Pancreas (tissue), 10 donors: ENCODE data around the gene GPHN. TPM values are rescaled to one million over a fixed set of nuclear protein-coding genes. Genes with fewer than 3 reads are reported as not detected.

Experiments
- ATAC-seq, 4 donors: fragments of 200-7000 bp; cut with Tn5 transposase; one replicate each; pipeline versions ENCODE4 v1.8.0 to v1.9.1; 2020; ENCODE audit warnings: mild to moderate bottlenecking in 4 of 4, moderate library complexity in 4 of 4
- DNase-seq, 6 donors: peaks; one replicate each; pipeline ENCODE4 v3.0.0-alpha.2; 2020
- FAIRE-seq: peaks from 2 replicates; lab custom pipeline; 2012; peaks lifted over from hg19 to GRCh38; lab: Jason Lieb, UNC
- H3K27ac ChIP-seq, 4 donors: fragments of 200-600 bp; sonication (generic); 1 replicate in 3 of 4; 2 replicates in 1 of 4; pipeline versions ENCODE4 v1.5.0 to v1.8.0; 2020
- H3K27me3 ChIP-seq, 4 donors: fragments of 200-600 bp; one replicate each; pipeline ENCODE4 v1.8.0; 2021
- H3K36me3 ChIP-seq, 3 donors: fragments of 200-600 bp; sonication (generic) in 1 of 3; one replicate each; pipeline versions ENCODE4 v1.5.0 to v1.8.0; 2020 to 2021
- H3K4me1 ChIP-seq, 3 donors: fragments of 200-600 bp; one replicate each; pipeline ENCODE4 v1.8.0; 2021
- H3K4me3 ChIP-seq, 4 donors: fragments of 200-600 bp; sonication (generic) in 2 of 4; one replicate each; pipeline versions ENCODE4 v1.5.0 to v1.8.0; 2020 to 2021
- H3K9me3 ChIP-seq, 4 donors: fragments of 200-600 bp; one replicate each; pipeline ENCODE4 v1.8.0; 2021
- WGBS, 2 donors: extraction: QIAGEN DNeasy Blood & Tissue Kit; methylation state at CpG; one replicate each; pipeline ENCODE4 v1.1.7; 2013; 5-methylcytosine and 5-hydroxymethylcytosine counted together
- intact Hi-C, 3 donors: fragments of 100-400 bp; cut with DNase I; formaldehyde crosslinking; loops; one replicate each; pipeline versions ENCODE4 v1.11.1 to v1.14.2; 2022
- polyA plus RNA-seq, 2 donors: library from polyadenylated mRNA; stranded (reverse); fragments of 200-250 nt; gene quantifications; one replicate each; pipeline ENCODE4 v1.2.3, GENCODE V29; 2013
- total RNA-seq, 6 donors: library from RNA; stranded (reverse); fragmentation: NEBNext Ultra II Directional in 4 of 6; extraction: Animal tissue kit (Norgen Biotek cat#: 25700) in 4 of 6; gene quantifications; one replicate each; pipeline versions ENCODE4 v1.2.1 to v1.2.4, GENCODE V29; 2021 to 2023
- TF ChIP-seq, protein P1 (sequence below), 4 donors: fragments of 200-600 bp; sonication (generic) in 3 of 4; IDR thresholded peaks; one replicate each; pipeline versions ENCODE4 v1.5.0 to v1.8.0; 2021; ENCODE audit warnings: antibody characterized with exemption in 4 of 4
- donor health status: healthy with polysubstance abuse.
- donor health status: DM: no; HTN: no; CAD: no; lungs with moderate emphysema.
- donor health status: DM: no; HTN: no; CAD: no.
- donor health status: control.
- donor health status: control.
- donor health status: Bipolar disorder and iron deficiency.
- donor health status: DM: yes; HTN: yes; CAD: no.
- donor health status: DM: no; HTN: no; CAD: no.
- donor health status: DM: no; HTN: no; CAD: no.
- donor health status: DM: yes; HTN: yes; CAD: no.

Gene GPHN
- total and polyA plus RNA-seq, 8 donors: 20.3 to 47.6 (median 24.4) TPM

DNA sequence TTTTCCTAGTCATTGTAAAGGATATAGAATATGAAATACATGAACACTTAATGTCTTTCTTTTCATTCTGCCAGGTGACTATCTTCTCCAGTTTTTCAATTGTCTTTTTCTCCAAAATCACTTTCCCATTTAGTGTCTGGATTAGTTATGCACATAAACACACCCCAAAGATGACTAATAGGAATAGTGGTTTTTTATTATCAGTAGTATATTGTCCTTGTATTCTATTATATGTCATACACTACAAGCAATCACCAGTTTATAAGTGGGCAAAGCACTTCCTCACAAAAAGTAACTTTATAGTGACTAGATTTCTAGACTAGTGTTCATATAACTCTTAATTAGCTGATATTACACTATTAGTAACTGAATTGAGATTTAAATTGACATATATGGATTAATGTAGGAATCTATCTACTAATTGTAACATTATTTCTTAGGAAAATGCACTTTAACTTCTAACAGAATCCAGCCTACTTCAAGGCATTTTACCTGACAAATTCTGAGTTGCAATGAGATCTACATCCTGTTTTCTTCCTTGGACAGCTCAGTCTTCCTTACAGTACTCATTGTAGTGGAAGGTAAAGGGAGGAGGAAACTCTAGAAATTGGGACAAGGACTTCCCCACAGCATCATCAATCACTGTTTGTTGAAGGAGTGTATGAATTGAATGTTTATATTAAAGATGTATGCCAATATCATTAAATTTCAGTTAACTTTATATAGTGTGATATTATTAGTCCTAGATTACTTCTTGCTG, 495.2 kb downstream of the GPHN start:
- TF ChIP-seq, protein P1, sequence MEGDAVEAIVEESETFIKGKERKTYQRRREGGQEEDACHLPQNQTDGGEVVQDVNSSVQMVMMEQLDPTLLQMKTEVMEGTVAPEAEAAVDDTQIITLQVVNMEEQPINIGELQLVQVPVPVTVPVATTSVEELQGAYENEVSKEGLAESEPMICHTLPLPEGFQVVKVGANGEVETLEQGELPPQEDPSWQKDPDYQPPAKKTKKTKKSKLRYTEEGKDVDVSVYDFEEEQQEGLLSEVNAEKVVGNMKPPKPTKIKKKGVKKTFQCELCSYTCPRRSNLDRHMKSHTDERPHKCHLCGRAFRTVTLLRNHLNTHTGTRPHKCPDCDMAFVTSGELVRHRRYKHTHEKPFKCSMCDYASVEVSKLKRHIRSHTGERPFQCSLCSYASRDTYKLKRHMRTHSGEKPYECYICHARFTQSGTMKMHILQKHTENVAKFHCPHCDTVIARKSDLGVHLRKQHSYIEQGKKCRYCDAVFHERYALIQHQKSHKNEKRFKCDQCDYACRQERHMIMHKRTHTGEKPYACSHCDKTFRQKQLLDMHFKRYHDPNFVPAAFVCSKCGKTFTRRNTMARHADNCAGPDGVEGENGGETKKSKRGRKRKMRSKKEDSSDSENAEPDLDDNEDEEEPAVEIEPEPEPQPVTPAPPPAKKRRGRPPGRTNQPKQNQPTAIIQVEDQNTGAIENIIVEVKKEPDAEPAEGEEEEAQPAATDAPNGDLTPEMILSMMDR (IDR thresholded peaks at IDR 0.05): no peak
- intact Hi-C loops: no loop called here
- no peak for FAIRE-seq

DNA sequence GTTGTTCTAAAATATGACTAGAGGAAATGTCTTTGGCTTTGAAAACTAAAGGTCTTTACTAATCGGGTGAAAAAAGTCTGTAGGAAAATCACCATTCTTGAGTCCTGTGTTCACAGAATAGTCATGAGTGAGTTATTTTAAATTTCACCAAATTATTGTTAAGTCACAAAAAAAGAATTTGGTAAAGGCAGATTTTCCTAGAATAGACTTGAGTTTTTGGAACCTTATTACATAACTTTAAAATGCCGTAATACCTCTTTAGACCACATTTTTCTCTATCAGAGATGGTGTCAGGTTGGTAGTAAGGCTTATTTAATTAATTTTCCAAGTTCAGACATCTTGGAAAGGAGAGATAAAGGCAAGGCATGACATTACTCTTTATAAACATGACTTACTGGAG, 496.6 kb downstream of the GPHN start:
- no peaks in the 10 kb centered on the region for H3K36me3 ChIP-seq
- TF ChIP-seq, protein P1 (IDR thresholded peaks at IDR 0.05): no peak
- H3K4me3 ChIP-seq: no peak overlapping the region
- H3K9me3 ChIP-seq: no peaks in the 10 kb centered on the region
- no peak overlapping the region for H3K27ac ChIP-seq
- 97 to 100% methylated on average over 2 of the region's 2 CpGs for WGBS, 2 donors
- intact Hi-C loops: no loop called here
- H3K27me3 ChIP-seq: no peaks in the 10 kb centered on the region
- ATAC-seq (no peak), DNase-seq (no peak), FAIRE-seq (no peak)
- H3K4me1 ChIP-seq: no peaks in the 10 kb centered on the region

More for the DNA sequence above, 495.2 kb downstream of the GPHN start:
- ATAC-seq (no peak), DNase-seq (no peak)
- Histone ChIP-seq H3K36me3 (no peaks in the 10 kb centered on the region), H3K4me3 (no peak overlapping the region), H3K27ac (no peak overlapping the region), H3K9me3 (no peaks in the 10 kb centered on the region), H3K27me3 (no peaks in the 10 kb centered on the region), H3K4me1 (no peaks in the 10 kb centered on the region)

DNA sequence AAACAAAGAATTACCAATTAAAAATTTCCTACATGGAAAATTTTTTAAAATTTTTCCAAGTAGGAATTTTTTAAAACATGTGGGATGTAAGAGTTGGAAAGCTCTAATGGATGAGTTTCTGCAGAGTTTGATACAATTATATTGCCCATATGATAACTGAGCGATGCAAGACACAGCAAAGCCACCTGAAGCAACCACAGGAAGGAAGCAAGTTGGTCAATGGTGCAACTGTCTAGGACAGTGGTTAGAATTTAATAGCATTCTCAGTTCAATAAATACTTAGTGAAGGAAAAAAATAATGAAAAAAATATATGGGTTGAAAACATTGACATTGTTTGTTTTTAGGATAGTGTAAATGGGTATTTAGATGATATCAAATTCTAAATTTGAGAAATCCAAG, 502.7 kb downstream of the GPHN start:
- ATAC-seq (no peak), DNase-seq (no peak), FAIRE-seq (no peak)
- H3K27me3 ChIP-seq: no peaks in the 10 kb centered on the region
- no peaks in the 10 kb centered on the region for H3K4me1 ChIP-seq
- 91 to 95% methylated on average over 1 of the region's 1 CpG for WGBS, 2 donors
- TF ChIP-seq, protein P1 (IDR thresholded peaks at IDR 0.05): no peak
- intact Hi-C loops: no loop called here
- no peaks in the 10 kb centered on the region for H3K36me3 ChIP-seq
- no peak overlapping the region for H3K4me3 ChIP-seq
- no peak overlapping the region for H3K27ac ChIP-seq
- no peaks in the 10 kb centered on the region for H3K9me3 ChIP-seq

DNA sequence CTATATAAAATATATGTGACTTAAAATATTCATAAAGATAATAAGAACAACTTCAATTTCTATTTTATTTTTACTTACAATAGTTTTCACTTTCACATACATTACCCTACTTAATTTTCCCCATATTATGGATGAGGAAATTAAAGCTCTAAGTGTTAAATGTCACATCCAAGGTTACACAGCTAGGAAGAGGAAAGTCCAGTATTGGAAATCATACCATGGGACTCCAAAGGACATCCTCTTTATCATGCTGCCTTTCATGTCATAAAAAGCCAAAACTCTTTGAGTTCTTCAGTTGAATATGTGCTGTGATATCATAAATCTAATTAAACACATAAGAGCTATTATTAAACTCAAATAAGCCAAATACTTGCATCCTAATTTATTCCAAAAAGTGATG, 508.9 kb downstream of the GPHN start:
- H3K9me3 ChIP-seq: no peaks in the 10 kb centered on the region
- no peak overlapping the region for H3K27ac ChIP-seq
- no peaks in the 10 kb centered on the region for H3K27me3 ChIP-seq
- no peaks in the 10 kb centered on the region for H3K36me3 ChIP-seq
- ATAC-seq: no peak
- H3K4me3 ChIP-seq: no peak overlapping the region
- FAIRE-seq: no peak
- DNase-seq: no peak
- intact Hi-C loops: no loop called here
- TF ChIP-seq, protein P1 (IDR thresholded peaks at IDR 0.05): no peak
- H3K4me1 ChIP-seq: no peaks in the 10 kb centered on the region

DNA sequence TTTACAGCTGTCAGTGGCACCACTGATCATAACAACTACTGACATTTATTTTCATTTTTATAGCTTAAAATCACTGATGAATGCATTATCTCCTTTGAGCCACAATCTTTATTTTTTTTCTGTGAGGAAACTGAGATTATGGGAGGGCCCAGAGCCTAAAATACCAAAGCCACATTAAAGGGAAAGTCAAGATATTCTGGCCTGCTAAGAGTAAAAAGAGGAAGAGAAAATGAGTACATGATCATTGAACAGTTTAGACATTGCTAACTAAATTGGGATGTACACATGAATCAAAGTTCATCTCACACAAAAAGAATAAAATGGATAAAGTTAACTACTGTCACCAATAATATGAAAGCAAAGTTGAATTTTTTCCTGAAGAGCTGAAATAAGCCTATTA, 510.8 kb downstream of the GPHN start:
- TF ChIP-seq, protein P1 (IDR thresholded peaks at IDR 0.05): no peak
- no peak overlapping the region for H3K4me3 ChIP-seq
- DNase-seq (no peak), ATAC-seq (no peak), FAIRE-seq (no peak)
- no peaks in the 10 kb centered on the region for H3K27me3 ChIP-seq
- intact Hi-C loops: no loop called here
- H3K36me3 ChIP-seq: no peaks in the 10 kb centered on the region
- no peak overlapping the region for H3K27ac ChIP-seq
- H3K9me3 ChIP-seq: no peaks in the 10 kb centered on the region
- no peaks in the 10 kb centered on the region for H3K4me1 ChIP-seq
